ENCODE data around the gene NDRG3. TPM values are rescaled to one million over a fixed set of nuclear protein-coding genes. Genes with fewer than 3 reads are reported as not detected.

The NDRG3 gene
- polyA plus RNA-seq, 2 of the 4 experiments (the other 2 are of a cell fraction) = 30.6 to 34.4 TPM

- FAIRE-seq = no peak
- Histone ChIP-seq H3K27ac (no peak overlapping the region), H3K4me1 (no peaks in the 10 kb centered on the region), H3K9me3 (no peaks in the 10 kb centered on the region), H3K4me2 (no peak overlapping the region), H3K4me3 (no peak overlapping the region)
- ChIA-PET CTCF (interaction anchor here (0.8 to 5.5 kb wide), 3 partner anchors 21 to 246 kb away, joined by 3 to 43 read pairs (median 32); partner anchors contain the start of gene DSN1), POLR2A (no interaction called here)
- no peak for DNase-seq (ENCODE audit: low read depth in 1 of 2, low spot score in 1 of 2)
- 86% methylated on average over 5 of the region's 5 CpGs for WGBS (ENCODE audit: missing lambda C conversion rate)
- ATAC-seq = no peak
- TF ChIP-seq ELK1 (IDR thresholded peaks at IDR 0.05; ENCODE audit: low read depth, low read length) (no peak), BCL3 (IDR thresholded peaks at IDR 0.05) (no peak), RCOR1 (IDR thresholded peaks at IDR 0.05; ENCODE audit: low read depth, low read length) (no peak), ATOH8 (CRISPR knock-in tag; IDR thresholded peaks at IDR 0.05; ENCODE audit: low read depth) (no peak), POLR2A (IDR thresholded peaks at IDR 0.05; ENCODE audit: low read length) (no peak), ESRRA (IDR thresholded peaks at IDR 0.05; ENCODE audit: borderline replicate concordance, low read length) (no peak), USF2 (IDR thresholded peaks at IDR 0.05) (no peak), EP300 (IDR thresholded peaks at IDR 0.05) (no peak), HES2 (IDR thresholded peaks at IDR 0.05) (no peak), HOXB13 (CRISPR knock-in tag; IDR thresholded peaks at IDR 0.05; ENCODE audit: low read depth) (no peak), RAD21 (conservative IDR thresholded peaks at IDR 0.05 in 1 of 2, IDR thresholded peaks at IDR 0.05 in 1 of 2) (no peak), EHF (CRISPR knock-in tag; IDR thresholded peaks at IDR 0.05) (no peak), HEYL (CRISPR knock-in tag; IDR thresholded peaks at IDR 0.05) (no peak), ZFP36 (IDR thresholded peaks at IDR 0.05; ENCODE audit: borderline replicate concordance, partially characterized antibody) (no peak), FOSB (CRISPR knock-in tag; IDR thresholded peaks at IDR 0.05) (no peak), CBX8 (IDR thresholded peaks at IDR 0.05) (no peak), GATA3 (IDR thresholded peaks at IDR 0.05; ENCODE audit: borderline replicate concordance) (no peak), POLR2AphosphoS2 (conservative IDR thresholded peaks at IDR 0.05; ENCODE audit: low read length) (no peak), EHMT2 (IDR thresholded peaks at IDR 0.05; ENCODE audit: low read depth) (no peak), NPAS2 (CRISPR knock-in tag; IDR thresholded peaks at IDR 0.05; ENCODE audit: borderline replicate concordance) (no peak)
These were observed 6.7 kb upstream of the NDRG3 start for GRCh38 chr20:36752582-36752981.

GRCh38 chr20:36745234-36745926 lies 510 bp downstream of the NDRG3 start:
- CTCF ChIA-PET = interaction anchor here (1.2 to 4.3 kb wide), 8 partner anchors 10 to 187 kb away, joined by 3 to 26 read pairs (median 4); no protein-coding TSS in a partner anchor
- H3K4me1 ChIP-seq = peaks cover 12% of the 10 kb centered on the region
- FAIRE-seq (no peak), DNase-seq (ENCODE audit: low read depth in 1 of 2, low spot score in 1 of 2) (peak; percentile 16 to 49), ATAC-seq (peak; percentile 62 to 81)
- TF ChIP-seq PHF8 (IDR thresholded peaks at IDR 0.05; ENCODE audit: borderline replicate concordance, low read depth) (peak; percentile 25; the same call in 1 of the 2 replicates), NPAS2 (CRISPR knock-in tag; IDR thresholded peaks at IDR 0.05; ENCODE audit: borderline replicate concordance) (no peak)
- peak overlapping the region; percentile 98 for H3K4me2 ChIP-seq
- POLR2A ChIA-PET = interaction anchor here (1.2 kb wide), 2 partner anchors 9 to 10 kb away, joined by 4 to 7 read pairs; no protein-coding TSS in a partner anchor
- H3K4me3 ChIP-seq = peak overlapping the region; percentile 86
- no peaks in the 10 kb centered on the region for H3K9me3 ChIP-seq
- H3K27ac ChIP-seq = peak overlapping the region; percentile 84 to 94
- 48% methylated on average over 11 of the region's 44 CpGs for WGBS (ENCODE audit: missing lambda C conversion rate)

Data from A549 (cell line).